Right lobe of liver (tissue), 6 donors: ENCODE data around the gene ZNF41. TPM values are rescaled to one million over a fixed set of nuclear protein-coding genes. Genes with fewer than 3 reads are reported as not detected.

ENCODE experiments used
- ATAC-seq, 4 donors: fragments of 200-7000 bp; cut with Tn5 transposase; one replicate each; pipeline ENCODE4 v1.9.1; 2020; ENCODE audit warnings: mild to moderate bottlenecking in 4 of 4, moderate library complexity in 4 of 4
- DNase-seq, 3 donors: peaks; one replicate each; pipeline ENCODE4 v3.0.0-alpha.2; 2020
- H3K27ac ChIP-seq, 3 donors: fragments of 200-600 bp; one replicate each; pipeline ENCODE4 v1.8.0; 2022
- H3K27me3 ChIP-seq, 2 donors: fragments of 200-600 bp; one replicate each; pipeline ENCODE4 v1.8.0; 2022
- H3K36me3 ChIP-seq, 4 donors: fragments of 200-600 bp; sonication (generic) in 1 of 4; one replicate each; pipeline versions ENCODE4 v1.5.1 to v1.8.0; 2017 to 2022; ENCODE audit warnings: control low read depth in 1 of 4
- H3K4me1 ChIP-seq, 4 donors: fragments of 200-600 bp; sonication (generic) in 1 of 4; one replicate each; pipeline versions ENCODE4 v1.5.1 to v1.8.0; 2017 to 2022; ENCODE audit warnings: control low read depth in 1 of 4
- H3K4me3 ChIP-seq, 3 donors: fragments of 200-600 bp; one replicate each; pipeline ENCODE4 v1.8.0; 2022
- H3K9me3 ChIP-seq, 4 donors: fragments of 200-600 bp; sonication (generic) in 1 of 4; one replicate each; pipeline versions ENCODE4 v1.5.1 to v1.8.0; 2017 to 2022; ENCODE audit warnings: control low read depth in 1 of 4
- CTCF ChIP-seq, 4 donors: fragments of 200-600 bp in 3 of 4; fragments of 450-650 bp in 1 of 4; IDR thresholded peaks; one replicate each; pipeline versions ENCODE4 v1.5.1 to v1.8.0; 2016 to 2022; ENCODE audit warnings: antibody characterized with exemption in 4 of 4, mild to moderate bottlenecking in 2 of 4
- POLR2A ChIP-seq: fragments of 450-650 bp; IDR thresholded peaks from one replicate; pipeline ENCODE4 v1.6.1; 2017; ENCODE audit warnings: antibody characterized with exemption, mild to moderate bottlenecking
- WGBS: methylation state at CpG from one replicate; pipeline ENCODE4 v1.1.6; 2018; ENCODE audit warnings: low coverage, low lambda C conversion rate; ENCODE audit not compliant: insufficient coverage; ENCODE audit errors: missing lambda C conversion rate; 5-methylcytosine and 5-hydroxymethylcytosine counted together
- intact Hi-C, 2 donors: fragments of 100-400 bp; cut with DNase I; formaldehyde crosslinking; loops; one replicate each; pipeline versions ENCODE4 v1.11.2 to v1.14.1; 2022
- total RNA-seq, 6 experiments: library from RNA; depleted of rRNA in 2 of 6; stranded (reverse); fragments of >200 nt in 2 of 6; fragmentation: NEBNext Ultra II Directional in 3 of 6; extraction: Animal tissue kit (Norgen Biotek cat#: 25700) in 3 of 6; gene quantifications; one replicate each; pipeline versions ENCODE4 v1.1.0 to v1.2.4, GENCODE V29; 2016 to 2023
- donor health status: DM: no; HTN: yes; CAD: no.
- donor health status: DM: no; HTN: no; CAD: no.
- donor health status: DM: no; HTN: no; CAD: no.
- donor health status: DM: no; HTN: yes; CAD: no.
- donor health status: DM: no; HTN: yes; CAD: no.

The ZNF41 gene
- total RNA-seq, 6 experiments from 2014 or later: 2.7 to 6.1 (median 3.9) TPM

GRCh38 chrX:47507153-47507867 is 24.3 kb upstream of the ZNF41 start:
- Histone ChIP-seq H3K27ac (no peak overlapping the region), H3K4me3 (no peak overlapping the region), H3K27me3 (no peaks in the 10 kb centered on the region), H3K9me3 (no peaks in the 10 kb centered on the region), H3K36me3 (no peaks in the 10 kb centered on the region), H3K4me1 (peaks cover 0 to 2% (median 0%) of the 10 kb centered on the region in 4 donors)
- DNase-seq: no peak
- 28% methylated on average over 2 of the region's 2 CpGs for WGBS
- TF ChIP-seq CTCF (IDR thresholded peaks at IDR 0.05): no peak
- TF ChIP-seq POLR2A: no peak
- ATAC-seq: no peak
- intact Hi-C loops: no loop called here

- ATAC-seq: no peak
- no peak for DNase-seq
- Histone ChIP-seq H3K9me3 (no peaks in the 10 kb centered on the region), H3K4me1 (peaks cover 0 to 2% (median 0%) of the 10 kb centered on the region in 4 donors), H3K36me3 (no peaks in the 10 kb centered on the region), H3K27ac (no peak overlapping the region), H3K27me3 (no peaks in the 10 kb centered on the region), H3K4me3 (no peak overlapping the region)
- intact Hi-C loops: no loop called here
- WGBS: 46% methylated on average over 2 of the region's 5 CpGs
- TF ChIP-seq CTCF (IDR thresholded peaks at IDR 0.05): no peak
- TF ChIP-seq POLR2A: no peak
Measured at GRCh38 chrX:47503151-47503550, 20.1 kb upstream of the ZNF41 start.

GRCh38 chrX:47502316-47503125 is 19.5 kb upstream of the ZNF41 start:
- no peak for TF ChIP-seq CTCF (IDR thresholded peaks at IDR 0.05)
- no peak for TF ChIP-seq POLR2A
- no peak for DNase-seq
- Histone ChIP-seq H3K27ac (no peak overlapping the region), H3K9me3 (no peaks in the 10 kb centered on the region), H3K4me3 (no peak overlapping the region), H3K36me3 (no peaks in the 10 kb centered on the region), H3K27me3 (no peaks in the 10 kb centered on the region), H3K4me1 (peaks cover 0 to 2% (median 0%) of the 10 kb centered on the region in 4 donors)
- 38% methylated on average over 5 of the region's 7 CpGs for WGBS
- ATAC-seq: no peak
- intact Hi-C loops: no loop called here

- WGBS: 32% methylated on average over 7 of the region's 7 CpGs
- DNase-seq (no peak), ATAC-seq (no peak)
- intact Hi-C loops: no loop called here
- Histone ChIP-seq H3K36me3 (no peaks in the 10 kb centered on the region), H3K4me3 (no peak overlapping the region), H3K4me1 (no peaks in the 10 kb centered on the region), H3K9me3 (no peaks in the 10 kb centered on the region), H3K27ac (no peak overlapping the region), H3K27me3 (no peaks in the 10 kb centered on the region)
- no peak for TF ChIP-seq CTCF (IDR thresholded peaks at IDR 0.05)
- no peak for TF ChIP-seq POLR2A
Measured at GRCh38 chrX:47501226-47502074, 18.4 kb upstream of the ZNF41 start.
